IMR-90 (cell line): ENCODE data around the gene FAT1. TPM values are rescaled to one million over a fixed set of nuclear protein-coding genes. Genes with fewer than 3 reads are reported as not detected.

ENCODE experiments used
- ATAC-seq: fragments of 200-7000 bp; cut with Tn5 transposase; 2 replicates; pipeline ENCODE4 v1.9.1; 2020; ENCODE audit warnings: low read depth, mild to moderate bottlenecking, moderate library complexity
- BruUV-seq: library from RNA; stranded (reverse); fragments of 400-500 nt; replicated peaks from 2 replicates; lab custom pipeline; 2021; lab: Mats Ljungman, UMichigan
- CTCF ChIA-PET: fragments of 300-600 bp; formaldehyde crosslinking; extraction: SDS; loops from one replicate; lab custom pipeline; 2021; ENCODE audit warnings: antibody characterized with exemption; lab: Yijun Ruan, JAX
- POLR2A ChIA-PET: fragments of 300-600 bp; sonication (Branson Sonifier 250); formaldehyde crosslinking; loops from one replicate; lab custom pipeline; 2022; ENCODE audit warnings: antibody characterized with exemption; ENCODE audit not compliant: unreplicated experiment; lab: Charles Lee
- DNase-seq: peaks from one replicate; pipeline ENCODE4 v3.0.0; 2013
- H2AFZ ChIP-seq: replicated peaks from 2 replicates; pipeline ENCODE3; 2013; ENCODE audit warnings: low read length, mild to moderate bottlenecking; ENCODE audit not compliant: poor library complexity
- H2AK5ac ChIP-seq: 2 replicates; pipeline ENCODE4 v1.6.1; 2013; ENCODE audit warnings: low read depth, low read length, inconsistent platforms
- H2AK9ac ChIP-seq: replicated peaks from 2 replicates; pipeline ENCODE3; 2013; ENCODE audit warnings: mild to moderate bottlenecking, low read depth, low read length, moderate library complexity; ENCODE audit not compliant: poor library complexity
- H2BK120ac ChIP-seq: 2 replicates; pipeline ENCODE4 v1.6.1; 2013; ENCODE audit warnings: low read depth, low read length, inconsistent platforms
- H2BK15ac ChIP-seq: 3 replicates; pipeline ENCODE4 v1.6.1; 2013; ENCODE audit warnings: low read depth, low read length, inconsistent platforms
- H2BK20ac ChIP-seq: 2 replicates; pipeline ENCODE4 v1.6.1; 2013; ENCODE audit warnings: low read depth, mild to moderate bottlenecking, inconsistent platforms, low read length, moderate library complexity
- H2BK5ac ChIP-seq: 2 replicates; pipeline ENCODE4 v1.6.1; 2013; ENCODE audit warnings: mild to moderate bottlenecking, low read depth, low read length, inconsistent platforms; ENCODE audit not compliant: poor library complexity, severe bottlenecking
- H3K14ac ChIP-seq: replicated peaks from 2 replicates; pipeline ENCODE4 v1.6.1; 2013; ENCODE audit warnings: low read depth, low read length, inconsistent platforms
- H3K18ac ChIP-seq: 2 replicates; pipeline ENCODE4 v1.6.1; 2013; ENCODE audit warnings: low read depth, low read length, control low read depth
- H3K23ac ChIP-seq: 2 replicates; pipeline ENCODE4 v1.6.1; 2013; ENCODE audit warnings: low read depth, low read length, inconsistent platforms
- H3K27ac ChIP-seq: 2 replicates; pipeline ENCODE4 v1.5.1; 2013; ENCODE audit warnings: mild to moderate bottlenecking, control low read depth, low read length; ENCODE audit not compliant: insufficient read depth
- H3K27me3 ChIP-seq: 2 replicates; pipeline ENCODE4 v1.6.1; 2013; ENCODE audit warnings: low read length; ENCODE audit not compliant: control insufficient read depth, insufficient read depth
- H3K36me3 ChIP-seq: 2 replicates; pipeline ENCODE4 v1.6.1; 2013; ENCODE audit warnings: low read length, mixed read lengths; ENCODE audit not compliant: control insufficient read depth, insufficient read depth
- H3K4ac ChIP-seq: 2 replicates; pipeline ENCODE4 v1.6.1; 2013; ENCODE audit warnings: low read depth, low read length, inconsistent platforms
- H3K4me1 ChIP-seq: 2 replicates; pipeline ENCODE4 v1.6.1; 2013; ENCODE audit warnings: low read length, mixed read lengths; ENCODE audit not compliant: control insufficient read depth, insufficient read depth
- H3K4me2 ChIP-seq: 2 replicates; pipeline ENCODE4 v1.6.1; 2013; ENCODE audit warnings: low read depth, mild to moderate bottlenecking, control low read depth, low read length, moderate library complexity
- H3K4me3 ChIP-seq: 2 replicates; pipeline ENCODE4 v1.5.1; 2013; ENCODE audit warnings: low read depth, mild to moderate bottlenecking, control low read depth, low read length, moderate library complexity; ENCODE audit not compliant: insufficient read depth
- H3K56ac ChIP-seq: 2 replicates; pipeline ENCODE4 v1.6.1; 2013; ENCODE audit warnings: low read length, inconsistent platforms; ENCODE audit not compliant: insufficient read depth; ENCODE audit errors: extremely low read depth
- H3K79me1 ChIP-seq, 2 experiments: 2 replicates each; pipeline ENCODE4 v1.6.1; 2013; ENCODE audit warnings: low read length in 2 of 2, inconsistent platforms in 1 of 2, low read depth in 1 of 2
- H3K9ac ChIP-seq: 2 replicates; pipeline ENCODE4 v1.6.1; 2013; ENCODE audit warnings: low read depth, low read length, control low read depth
- H3K9me1 ChIP-seq: 2 replicates; pipeline ENCODE4 v1.6.1; 2013; ENCODE audit warnings: low read length, inconsistent platforms; ENCODE audit not compliant: insufficient read depth
- H3K9me3 ChIP-seq: 2 replicates; pipeline ENCODE4 v1.6.1; 2013; ENCODE audit warnings: low read length; ENCODE audit not compliant: control insufficient read depth, insufficient read depth
- H4K20me1 ChIP-seq: 2 replicates; pipeline ENCODE4 v1.6.1; 2013; ENCODE audit warnings: low read length, inconsistent platforms; ENCODE audit not compliant: insufficient read depth
- H4K5ac ChIP-seq: 2 replicates; pipeline ENCODE4 v1.6.1; 2013; ENCODE audit warnings: mild to moderate bottlenecking, low read depth, low read length, control low read depth
- H4K8ac ChIP-seq, 2 experiments: 2 replicates each; pipeline ENCODE4 v1.6.1; 2013; ENCODE audit warnings: low read depth in 2 of 2, low read length in 2 of 2, control low read depth in 1 of 2, inconsistent platforms in 1 of 2
- H4K91ac ChIP-seq: 2 replicates; pipeline ENCODE4 v1.6.1; 2013; ENCODE audit warnings: low read depth, low read length, inconsistent platforms; ENCODE audit not compliant: insufficient read depth
- BHLHE40 ChIP-seq: fragments of 150-350 bp; IDR thresholded peaks from 2 replicates; pipeline ENCODE4 v1.6.1; 2016; ENCODE audit warnings: mild to moderate bottlenecking, low read depth, low read length
- CEBPB ChIP-seq: IDR thresholded peaks from 2 replicates; pipeline ENCODE4 v1.6.1; 2012; ENCODE audit warnings: low read depth, low read length, improper control_type of control experiment
- CHD1 ChIP-seq: IDR thresholded peaks from 2 replicates; pipeline ENCODE4 v1.6.1; 2012; ENCODE audit warnings: low read depth, low read length, improper control_type of control experiment
- FOS ChIP-seq: fragments of 150-350 bp; IDR thresholded peaks from 2 replicates; pipeline ENCODE4 v1.6.1; 2016; ENCODE audit warnings: low read depth, low read length
- MAFK ChIP-seq: IDR thresholded peaks from 2 replicates; pipeline ENCODE4 v1.6.1; 2012; ENCODE audit warnings: low read depth, low read length, improper control_type of control experiment
- MAZ ChIP-seq: IDR thresholded peaks from 2 replicates; pipeline ENCODE4 v1.6.1; 2012; ENCODE audit warnings: low read depth, mild to moderate bottlenecking, low read length, improper control_type of control experiment, moderate library complexity, borderline replicate concordance
- MXI1 ChIP-seq: IDR thresholded peaks from 2 replicates; pipeline ENCODE4 v1.6.1; 2012; ENCODE audit warnings: low read depth, mild to moderate bottlenecking, low read length, moderate library complexity, borderline replicate concordance
- NFE2L2 ChIP-seq: fragments of 150-350 bp; IDR thresholded peaks from 2 replicates; pipeline ENCODE4 v1.6.1; 2016; ENCODE audit warnings: low read depth, mild to moderate bottlenecking, low read length
- POLR2A ChIP-seq: IDR thresholded peaks from 2 replicates; pipeline ENCODE4 v1.6.1; 2012; ENCODE audit warnings: mild to moderate bottlenecking, low read depth, low read length
- RAD21 ChIP-seq: IDR thresholded peaks from 2 replicates; pipeline ENCODE4 v1.6.1; 2012; ENCODE audit warnings: low read length, improper control_type of control experiment
- RCOR1 ChIP-seq: IDR thresholded peaks from 2 replicates; pipeline ENCODE4 v1.6.1; 2012; ENCODE audit warnings: mild to moderate bottlenecking, low read length, improper control_type of control experiment; ENCODE audit not compliant: insufficient replicate concordance
- RFX5 ChIP-seq: IDR thresholded peaks from 2 replicates; pipeline ENCODE4 v1.8.0; 2012; ENCODE audit warnings: low read depth, mild to moderate bottlenecking, low read length, moderate library complexity
- SMC3 ChIP-seq: fragments of 150-350 bp; IDR thresholded peaks from 2 replicates; pipeline ENCODE4 v1.6.1; 2016; ENCODE audit warnings: low read depth, mild to moderate bottlenecking, antibody characterized with exemption, low read length, moderate library complexity
- WGBS, 2 experiments: methylation state at CpG; one replicate each; pipeline versions ENCODE4 v1.1.5 to v1.1.7; 2013; ENCODE audit warnings: missing lambda C conversion rate in 2 of 2; ENCODE audit not compliant: insufficient read length in 1 of 2; ENCODE audit errors: extremely low coverage in 2 of 2; 5-methylcytosine and 5-hydroxymethylcytosine counted together
- dilution Hi-C: fragments of 300-500 bp; cut with HindIII; formaldehyde crosslinking; loops from one replicate; pipeline ENCODE4 v1.14.3; 2018; ENCODE audit warnings: low sequenced_read_pairs; ENCODE audit not compliant: unreplicated experiment
- in situ Hi-C: fragments of 300-500 bp; cut with MboI; formaldehyde crosslinking; loops from 3 replicates; pipeline ENCODE4 v1.14.3; 2019; ENCODE audit warnings: low sequenced_read_pairs, inconsistent platforms, mixed read lengths
- intact Hi-C: fragments of 100-400 bp; cut with micrococcal nuclease; formaldehyde crosslinking; loops from 2 replicates; pipeline ENCODE4 v1.10.0; 2022
- polyA plus RNA-seq, 3 experiments: library from polyadenylated mRNA; depleted of rRNA; stranded (reverse); fragments of >200 nt; gene quantifications; 2 replicates each; pipeline ENCODE4 v1.2.3, GENCODE V29; 2012; ENCODE audit warnings: low replicate concordance in 1 of 3
- total RNA-seq: library from RNA; depleted of rRNA; stranded (reverse); fragments of >200 nt; gene quantifications from 2 replicates; pipeline ENCODE4 v1.2.3, GENCODE V29; 2012
- TF ChIP-seq, protein P1 (sequence below): fragments of 150-350 bp; IDR thresholded peaks from 2 replicates; pipeline ENCODE4 v1.6.1; 2016; ENCODE audit warnings: low read depth, mild to moderate bottlenecking, low read length, moderate library complexity, borderline replicate concordance
- TF ChIP-seq, protein P2 (sequence below): conservative IDR thresholded peaks from 2 replicates; pipeline ENCODE4 v1.5.1; 2012; ENCODE audit warnings: mild to moderate bottlenecking, low read depth, low read length, improper control_type of control experiment
- TF ChIP-seq, protein P3 (sequence below): fragments of 150-350 bp; IDR thresholded peaks from 2 replicates; pipeline ENCODE4 v1.6.1; 2017; ENCODE audit warnings: mild to moderate bottlenecking, antibody characterized with exemption, low read length, low read depth

FAT1 gene
- total and polyA plus RNA-seq, 2 of the 4 experiments (the other 2 are of a cell fraction): 156 to 519 TPM

DNA sequence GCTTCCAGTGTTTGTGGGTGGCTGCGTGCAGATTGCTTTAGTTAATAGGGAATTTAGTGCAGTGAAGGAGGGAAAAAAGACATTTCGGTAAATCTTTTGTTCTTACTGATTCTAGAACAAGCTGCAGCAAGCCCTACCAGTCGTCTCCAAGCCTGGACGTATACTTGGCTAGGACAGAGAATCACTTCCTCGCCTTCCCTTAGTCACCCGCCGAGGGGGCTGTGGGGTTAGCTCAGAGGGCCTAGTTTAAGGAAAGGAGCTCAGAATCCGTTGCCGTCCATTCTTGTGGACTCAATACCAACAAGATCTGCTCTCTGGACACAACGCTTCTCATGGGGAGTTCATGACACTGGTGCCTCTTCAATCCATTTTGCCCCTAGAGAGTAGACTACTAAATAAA lies 36.3 kb upstream of the FAT1 start:
- no peaks in the 10 kb centered on the region for H3K9me3 ChIP-seq
- H3K18ac ChIP-seq: peak overlapping the region; percentile 11; the same call in 1 of the 2 replicates
- no TSS peak for BruUV-seq
- H2BK20ac ChIP-seq: no peak overlapping the region
- POLR2A ChIA-PET: no interaction called here
- H4K91ac ChIP-seq: no peak overlapping the region
- peak overlapping the region; percentile 39; the same call in 1 of the 2 replicates for H3K4ac ChIP-seq
- H3K23ac ChIP-seq: no peak overlapping the region
- H3K79me1 ChIP-seq: no peaks in the 10 kb centered on the region
- peak overlapping the region; percentile 47; the same call in 1 of the 2 replicates for H2BK120ac ChIP-seq
- H3K4me2 ChIP-seq: no peak overlapping the region
- ATAC-seq: no peak
- TF ChIP-seq NFE2L2 (no peak), MXI1 (no peak), RFX5 (no peak), RAD21 (no peak), CHD1 (no peak), MAZ (no peak), CEBPB (no peak), SMC3 (no peak), POLR2A (no peak), FOS (no peak), MAFK (no peak), RCOR1 (no peak), BHLHE40 (no peak)
- TF ChIP-seq, protein P1, sequence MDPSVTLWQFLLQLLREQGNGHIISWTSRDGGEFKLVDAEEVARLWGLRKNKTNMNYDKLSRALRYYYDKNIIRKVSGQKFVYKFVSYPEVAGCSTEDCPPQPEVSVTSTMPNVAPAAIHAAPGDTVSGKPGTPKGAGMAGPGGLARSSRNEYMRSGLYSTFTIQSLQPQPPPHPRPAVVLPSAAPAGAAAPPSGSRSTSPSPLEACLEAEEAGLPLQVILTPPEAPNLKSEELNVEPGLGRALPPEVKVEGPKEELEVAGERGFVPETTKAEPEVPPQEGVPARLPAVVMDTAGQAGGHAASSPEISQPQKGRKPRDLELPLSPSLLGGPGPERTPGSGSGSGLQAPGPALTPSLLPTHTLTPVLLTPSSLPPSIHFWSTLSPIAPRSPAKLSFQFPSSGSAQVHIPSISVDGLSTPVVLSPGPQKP: no peak
- TF ChIP-seq, protein P2, sequence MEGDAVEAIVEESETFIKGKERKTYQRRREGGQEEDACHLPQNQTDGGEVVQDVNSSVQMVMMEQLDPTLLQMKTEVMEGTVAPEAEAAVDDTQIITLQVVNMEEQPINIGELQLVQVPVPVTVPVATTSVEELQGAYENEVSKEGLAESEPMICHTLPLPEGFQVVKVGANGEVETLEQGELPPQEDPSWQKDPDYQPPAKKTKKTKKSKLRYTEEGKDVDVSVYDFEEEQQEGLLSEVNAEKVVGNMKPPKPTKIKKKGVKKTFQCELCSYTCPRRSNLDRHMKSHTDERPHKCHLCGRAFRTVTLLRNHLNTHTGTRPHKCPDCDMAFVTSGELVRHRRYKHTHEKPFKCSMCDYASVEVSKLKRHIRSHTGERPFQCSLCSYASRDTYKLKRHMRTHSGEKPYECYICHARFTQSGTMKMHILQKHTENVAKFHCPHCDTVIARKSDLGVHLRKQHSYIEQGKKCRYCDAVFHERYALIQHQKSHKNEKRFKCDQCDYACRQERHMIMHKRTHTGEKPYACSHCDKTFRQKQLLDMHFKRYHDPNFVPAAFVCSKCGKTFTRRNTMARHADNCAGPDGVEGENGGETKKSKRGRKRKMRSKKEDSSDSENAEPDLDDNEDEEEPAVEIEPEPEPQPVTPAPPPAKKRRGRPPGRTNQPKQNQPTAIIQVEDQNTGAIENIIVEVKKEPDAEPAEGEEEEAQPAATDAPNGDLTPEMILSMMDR: no peak
- TF ChIP-seq, protein P3, sequence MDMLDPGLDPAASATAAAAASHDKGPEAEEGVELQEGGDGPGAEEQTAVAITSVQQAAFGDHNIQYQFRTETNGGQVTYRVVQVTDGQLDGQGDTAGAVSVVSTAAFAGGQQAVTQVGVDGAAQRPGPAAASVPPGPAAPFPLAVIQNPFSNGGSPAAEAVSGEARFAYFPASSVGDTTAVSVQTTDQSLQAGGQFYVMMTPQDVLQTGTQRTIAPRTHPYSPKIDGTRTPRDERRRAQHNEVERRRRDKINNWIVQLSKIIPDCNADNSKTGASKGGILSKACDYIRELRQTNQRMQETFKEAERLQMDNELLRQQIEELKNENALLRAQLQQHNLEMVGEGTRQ: no peak
- in situ Hi-C loops (no loop called here), intact Hi-C loops (loop anchor here (5.0 kb wide), 1 partner anchor 1737 kb away; no protein-coding TSS in a partner anchor), dilution Hi-C loops (no loop called here)
- H3K36me3 ChIP-seq: no peaks in the 10 kb centered on the region
- no peak overlapping the region for H3K14ac ChIP-seq
- no peaks in the 10 kb centered on the region; the same call in 1 of the 2 replicates for H3K9me1 ChIP-seq
- peak overlapping the region; percentile 48; the same call in 1 of the 2 replicates for H2AK5ac ChIP-seq
- no peak overlapping the region for H3K9ac ChIP-seq
- 100% methylated on average over 3 of the region's 10 CpGs; no CpG with 5 or more reads in 1 of the 2 experiments for WGBS, 2 experiments
- no peak overlapping the region for H4K8ac ChIP-seq
- H3K4me3 ChIP-seq: no peak overlapping the region
- peak overlapping the region; percentile 15; the same call in 1 of the 3 replicates for H2BK15ac ChIP-seq
- no peaks in the 10 kb centered on the region for H4K20me1 ChIP-seq
- CTCF ChIA-PET: no interaction called here
- no peak overlapping the region for H3K27ac ChIP-seq
- H3K4me1 ChIP-seq: peaks cover 2% of the 10 kb centered on the region
- H3K56ac ChIP-seq: no peak overlapping the region
- no peak overlapping the region for H2BK5ac ChIP-seq
- H4K5ac ChIP-seq: peak overlapping the region; percentile 37; the same call in 1 of the 2 replicates
- no peak overlapping the region for H2AK9ac ChIP-seq
- H3K27me3 ChIP-seq: no peaks in the 10 kb centered on the region
- DNase-seq: no peak
- H2AFZ ChIP-seq: no peak overlapping the region
